BJ (cell line): Measurements from ENCODE around the gene RFTN1. TPM values are rescaled to one million over a fixed set of nuclear protein-coding genes. Genes with fewer than 3 reads are reported as not detected.

Experiments used
- CTCF ChIA-PET: fragments of 350-600 bp; formaldehyde crosslinking; extraction: SDS; loops from one replicate; lab custom pipeline; 2021; ENCODE audit warnings: antibody characterized with exemption, inconsistent platforms; lab: Yijun Ruan, JAX
- POLR2A ChIA-PET: fragments of 300-600 bp; sonication (Branson Sonifier 250); formaldehyde crosslinking; extraction: SDS; loops from one replicate; lab custom pipeline; 2021; ENCODE audit warnings: antibody characterized with exemption; lab: Charles Lee
- DNase-seq: peaks from one replicate; pipeline ENCODE4 v3.0.0-alpha.2; 2011; ENCODE audit warnings: low read depth
- H3K27me3 ChIP-seq: 2 replicates; pipeline ENCODE4 v1.6.0; 2011; ENCODE audit warnings: low read length; ENCODE audit not compliant: control insufficient read depth, insufficient read depth
- H3K36me3 ChIP-seq: 2 replicates; pipeline ENCODE4 v1.5.1; 2011; ENCODE audit warnings: low read length; ENCODE audit not compliant: control insufficient read depth, insufficient read depth
- H3K4me3 ChIP-seq: 2 replicates; pipeline ENCODE4 v1.5.1; 2011; ENCODE audit warnings: low read depth, mild to moderate bottlenecking, control low read depth, low read length
- CTCF ChIP-seq: IDR thresholded peaks from 2 replicates; pipeline ENCODE4 v1.5.1; 2011; ENCODE audit warnings: low read depth, mild to moderate bottlenecking, control low read depth, inconsistent platforms, low read length, moderate library complexity; ENCODE audit not compliant: insufficient read depth
- polyA plus RNA-seq: library from polyadenylated mRNA; depleted of rRNA; stranded (reverse); fragments of >200 nt; gene quantifications from 2 replicates; pipeline ENCODE4 v1.2.3, GENCODE V29; 2011

RFTN1 gene
- polyA plus RNA-seq, 1 experiment, result 49.0 TPM

- ChIA-PET CTCF (interaction anchor here (1.4 kb wide), 1 partner anchor 8 kb away, joined by 4 read pairs; no protein-coding TSS in a partner anchor), POLR2A (no interaction called here)
- no peak overlapping the region for H3K4me3 ChIP-seq
- DNase-seq, result no peak
- H3K27me3 ChIP-seq, result no peaks in the 10 kb centered on the region
- H3K36me3 ChIP-seq, result no peaks in the 10 kb centered on the region; the same call in 1 of the 2 replicates
- TF ChIP-seq CTCF, result no peak
Measured at GRCh38 chr3:16508243-16508578, 5.3 kb downstream of the RFTN1 start.

DNA sequence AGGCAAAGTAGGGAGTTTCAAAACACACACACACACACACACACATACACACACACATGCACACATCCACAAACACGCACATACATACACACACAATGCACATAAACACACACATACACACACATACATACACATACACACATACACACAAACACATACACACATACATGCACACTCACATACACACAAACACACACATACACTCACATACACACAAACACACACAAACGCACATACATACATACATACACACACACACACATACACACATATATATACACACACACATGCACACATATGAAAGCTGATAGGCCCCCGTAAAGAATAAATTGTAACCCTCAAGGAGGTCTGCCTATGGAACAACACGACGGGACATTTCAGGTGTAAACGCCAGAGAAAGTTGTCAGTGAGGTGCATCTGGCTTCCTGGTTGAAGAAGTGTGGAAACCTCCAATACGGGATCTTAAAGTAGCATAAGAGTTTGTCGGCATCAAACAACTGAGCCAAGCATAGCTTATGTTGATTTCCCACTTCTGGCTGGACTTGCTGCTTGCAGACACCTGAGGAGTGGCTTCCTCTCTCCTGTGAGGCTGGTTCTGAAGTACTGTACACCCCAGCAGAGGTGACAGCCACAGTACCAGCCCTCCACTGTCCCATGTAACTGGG lies 5.8 kb downstream of the RFTN1 start:
- Histone ChIP-seq H3K36me3 (no peaks in the 10 kb centered on the region; the same call in 1 of the 2 replicates), H3K4me3 (no peak overlapping the region), H3K27me3 (no peaks in the 10 kb centered on the region)
- POLR2A ChIA-PET, result no interaction called here
- TF ChIP-seq CTCF, result no peak
- no peak for DNase-seq
- CTCF ChIA-PET, result interaction anchor here (1.4 kb wide), 1 partner anchor 9 kb away, joined by 4 read pairs; no protein-coding TSS in a partner anchor

GRCh38 chr3:16506884-16507577 lies 6.5 kb downstream of the RFTN1 start:
- ChIA-PET CTCF (interaction anchor here (1.4 kb wide), 1 partner anchor 9 kb away, joined by 4 read pairs; no protein-coding TSS in a partner anchor), POLR2A (no interaction called here)
- Histone ChIP-seq H3K4me3 (no peak overlapping the region), H3K36me3 (no peaks in the 10 kb centered on the region; the same call in 1 of the 2 replicates), H3K27me3 (no peaks in the 10 kb centered on the region)
- no peak for DNase-seq
- no peak for TF ChIP-seq CTCF

DNA sequence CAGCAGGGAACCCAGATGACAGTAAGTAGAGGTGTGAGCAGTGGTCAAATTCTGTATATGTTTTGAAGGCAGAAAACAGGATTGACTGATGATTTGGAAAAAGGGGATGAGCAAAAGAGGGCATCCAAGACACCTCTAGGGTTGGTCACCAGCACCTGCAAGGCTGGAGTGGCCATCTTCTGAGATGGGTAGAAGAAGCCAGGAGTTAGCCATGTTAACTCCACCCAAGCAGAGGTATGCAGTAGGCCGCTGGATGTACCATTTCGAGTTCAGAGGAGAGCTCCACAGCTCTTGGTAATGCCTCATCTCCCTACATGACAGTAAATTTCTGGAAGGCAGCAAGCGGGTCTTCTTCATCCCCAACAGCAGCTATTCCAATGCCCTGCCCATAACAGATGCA lies 7.0 kb downstream of the RFTN1 start:
- CTCF ChIA-PET, result no interaction called here
- no peak for TF ChIP-seq CTCF
- Histone ChIP-seq H3K36me3 (no peaks in the 10 kb centered on the region; the same call in 1 of the 2 replicates), H3K4me3 (no peak overlapping the region), H3K27me3 (no peaks in the 10 kb centered on the region)
- no peak for DNase-seq
- POLR2A ChIA-PET, result no interaction called here

GRCh38 chr3:16504692-16505091 lies 8.8 kb downstream of the RFTN1 start:
- CTCF ChIA-PET, result interaction anchor here (0.6 to 1.5 kb wide), 7 partner anchors 8 to 1179 kb away, joined by 3 to 4 read pairs (median 3); no protein-coding TSS in a partner anchor
- H3K4me3 ChIP-seq, result no peak overlapping the region
- no peak for DNase-seq
- H3K36me3 ChIP-seq, result no peaks in the 10 kb centered on the region; the same call in 1 of the 2 replicates
- TF ChIP-seq CTCF, result no peak
- H3K27me3 ChIP-seq, result no peaks in the 10 kb centered on the region
- POLR2A ChIA-PET, result interaction anchor here (0.6 to 0.9 kb wide), 2 partner anchors 9 to 20 kb away, joined by 3 to 4 read pairs; no protein-coding TSS in a partner anchor
